ENCODE data around the gene RPL36AL.

Gene RPL36AL

DNA sequence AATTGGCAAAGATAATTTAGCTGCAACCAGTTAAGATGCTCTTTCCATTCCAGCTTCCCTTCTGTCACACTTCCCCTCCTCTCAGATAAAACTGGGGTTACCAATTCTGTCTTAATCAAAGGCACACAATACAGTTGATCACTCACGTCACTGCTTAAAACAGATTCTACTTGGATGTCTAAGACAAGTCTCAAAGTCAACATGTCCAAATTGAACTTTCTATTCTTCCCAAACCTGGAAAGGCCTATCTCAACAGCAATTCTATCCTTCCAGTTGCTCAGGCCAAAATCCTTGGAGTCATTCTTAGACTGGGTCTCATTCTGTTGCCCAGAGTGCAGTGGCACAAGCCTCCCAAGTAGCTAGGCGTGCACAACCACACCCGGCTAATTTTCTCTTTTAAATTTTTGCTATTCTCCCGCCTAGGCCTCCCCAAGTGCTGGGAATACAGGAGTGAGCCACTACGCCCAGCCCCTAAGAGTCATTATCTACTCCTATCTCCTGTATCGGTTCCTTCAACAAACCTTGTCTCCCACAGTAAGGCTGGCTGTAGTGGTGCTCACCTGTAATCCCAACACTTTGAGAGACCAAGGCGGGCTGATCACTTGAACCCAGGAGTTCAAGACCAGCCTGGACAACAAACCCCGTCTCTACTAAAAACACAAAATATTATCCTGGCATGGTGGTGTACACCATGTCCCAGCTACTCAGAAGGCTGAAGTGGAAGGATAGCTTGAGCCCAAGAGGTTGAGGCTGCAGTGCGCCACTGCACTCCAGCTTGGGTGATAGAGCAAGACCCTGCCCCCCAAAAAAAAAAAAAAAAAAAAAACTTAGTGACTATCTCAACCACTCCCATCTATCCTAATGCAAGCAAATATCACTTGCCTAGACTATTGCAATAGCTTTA lies 39.0 kb downstream of the RPL36AL start:
- DNase-seq (ENCODE audit: low read depth in 2 of 2), result no peak

DNA sequence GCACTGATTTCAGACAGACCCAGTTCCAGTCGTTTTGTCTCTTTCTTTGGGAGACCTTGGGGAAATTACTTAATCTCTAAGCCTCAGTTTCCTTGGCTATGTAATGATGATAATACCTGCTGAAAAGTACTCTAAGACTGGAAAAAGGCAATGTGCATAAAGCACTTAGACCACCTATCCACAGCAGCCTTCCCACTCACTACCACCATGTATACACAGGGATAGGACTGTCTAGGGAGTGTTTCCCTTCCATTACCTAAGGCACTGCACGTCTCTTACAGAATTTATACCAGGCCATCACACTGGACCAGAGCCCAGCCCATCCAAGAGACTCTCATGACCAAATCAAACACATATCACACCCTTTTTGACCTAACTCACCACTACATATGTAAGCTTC lies 40.6 kb downstream of the RPL36AL start:
- DNase-seq (ENCODE audit: low read depth in 2 of 2), result no peak

DNA sequence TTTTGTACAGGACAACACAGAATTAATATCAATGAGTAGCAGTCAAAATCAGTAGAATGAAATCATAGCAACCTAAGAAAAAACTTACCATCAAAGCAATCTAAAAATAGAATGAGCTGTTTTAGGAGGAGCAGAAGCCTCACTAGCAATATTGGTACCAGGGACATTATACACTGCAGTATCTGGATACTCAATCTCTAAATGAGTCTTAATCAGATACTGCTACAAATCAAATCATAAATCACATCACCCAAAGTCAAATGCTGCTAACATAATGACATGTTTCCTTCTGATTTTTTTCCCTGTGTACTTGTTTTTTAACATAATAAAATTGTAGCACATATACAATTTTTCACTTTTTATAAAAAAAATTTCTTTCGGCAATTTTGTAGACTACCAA lies 42.3 kb downstream of the RPL36AL start:
- DNase-seq (ENCODE audit: low read depth in 2 of 2), result no peak

DNA sequence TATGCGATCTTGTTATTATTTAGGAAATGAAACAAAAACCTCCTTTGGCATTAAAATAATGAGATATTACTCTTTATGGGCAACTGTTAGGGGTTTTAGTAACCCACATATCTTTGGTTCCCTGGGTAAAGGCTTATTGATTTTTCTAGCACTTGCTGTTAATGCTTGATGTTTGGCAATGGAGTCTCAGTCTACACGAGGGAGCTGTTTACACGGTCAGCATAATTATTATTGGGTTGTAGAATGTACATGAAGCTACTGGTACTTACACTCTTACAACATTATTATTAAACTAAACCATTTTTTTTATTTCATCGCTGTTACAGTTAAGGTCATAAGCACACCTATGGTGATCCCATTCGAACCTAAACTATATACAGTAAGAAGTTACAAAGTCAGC lies 46.4 kb downstream of the RPL36AL start:
- no peak for DNase-seq (ENCODE audit: low read depth in 2 of 2)

DNA sequence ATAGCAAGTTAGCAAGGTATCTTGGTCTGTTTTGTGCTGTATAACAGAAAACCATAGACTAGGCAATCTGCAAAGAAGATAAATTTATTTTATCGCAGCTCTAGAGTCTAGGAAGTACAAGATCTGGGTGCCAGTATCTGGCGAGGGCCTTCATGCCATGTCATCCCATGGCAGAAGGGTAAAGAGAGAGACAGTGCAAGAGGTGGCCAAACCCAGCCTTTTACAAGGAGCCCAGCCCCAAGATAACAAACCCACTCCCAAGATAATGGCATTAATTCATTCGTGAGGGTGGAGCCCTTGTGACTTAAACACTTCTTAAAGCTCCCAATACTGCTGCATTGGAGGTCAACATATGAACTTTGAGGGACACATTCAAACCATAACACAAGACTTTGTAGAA lies 51.1 kb downstream of the RPL36AL start:
- DNase-seq (ENCODE audit: low read depth in 2 of 2), result no peak

Data from stimulated activated CD4-positive, alpha-beta T cell treated with anti-CD3 and anti-CD28 coated beads, Interleukin-12 subunit alpha, Interleukin-12 subunit beta, amount 100 ng/mL, for 24 hours (primary cell).